Osteoblast (primary cell): Measurements from ENCODE around the gene FOXD2. TPM values are rescaled to one million over a fixed set of nuclear protein-coding genes. Genes with fewer than 3 reads are reported as not detected.

ENCODE experiments used
- DNase-seq: peaks from one replicate; pipeline ENCODE4 v3.0.0; 2011; ENCODE audit warnings: low spot score, mixed read lengths; ENCODE audit not compliant: insufficient read length; ENCODE audit errors: missing footprints
- H2AFZ ChIP-seq: 2 replicates; pipeline ENCODE4 v1.6.0; 2011; ENCODE audit warnings: mild to moderate bottlenecking, low read length
- H3K27ac ChIP-seq: 2 replicates; pipeline ENCODE4 v1.5.1; 2011; ENCODE audit warnings: mild to moderate bottlenecking, low read depth, low read length, moderate library complexity
- H3K27me3 ChIP-seq: 2 replicates; pipeline ENCODE4 v1.6.0; 2012; ENCODE audit warnings: mild to moderate bottlenecking, control low read depth, inconsistent platforms, low read length, moderate library complexity; ENCODE audit not compliant: insufficient read depth
- H3K36me3 ChIP-seq: 2 replicates; pipeline ENCODE4 v1.5.1; 2011; ENCODE audit warnings: mild to moderate bottlenecking, low read length, control low read depth, moderate library complexity; ENCODE audit not compliant: insufficient read depth
- H3K4me1 ChIP-seq: 2 replicates; pipeline ENCODE4 v1.5.1; 2011; ENCODE audit warnings: mild to moderate bottlenecking, low read length, control low read depth, moderate library complexity; ENCODE audit not compliant: insufficient read depth
- H3K4me2 ChIP-seq: 2 replicates; pipeline ENCODE4 v1.6.0; 2011; ENCODE audit warnings: mild to moderate bottlenecking, low read length; ENCODE audit not compliant: insufficient read depth
- H3K4me3 ChIP-seq: fragments of 200-600 bp; sonication (generic); 3 replicates; pipeline ENCODE4 v1.5.1; 2012; ENCODE audit warnings: mild to moderate bottlenecking, low read length, inconsistent platforms; ENCODE audit not compliant: insufficient read depth
- H3K79me2 ChIP-seq: 2 replicates; pipeline ENCODE4 v1.6.0; 2012; ENCODE audit warnings: mild to moderate bottlenecking, low read length, control low read depth, inconsistent platforms; ENCODE audit not compliant: insufficient read depth
- H3K9me3 ChIP-seq: 2 replicates; pipeline ENCODE4 v1.5.1; 2011; ENCODE audit warnings: low read depth, low read length, control low read depth
- H4K20me1 ChIP-seq: 2 replicates; pipeline ENCODE4 v1.6.0; 2012; ENCODE audit warnings: mild to moderate bottlenecking, low read length, control low read depth; ENCODE audit not compliant: insufficient read depth
- total RNA-seq: library from RNA; depleted of rRNA; stranded (reverse); fragments of >200 nt; gene quantifications from 2 replicates; pipeline ENCODE4 v1.2.3, GENCODE V29; 2012
- TF ChIP-seq, protein P1 (sequence below): IDR thresholded peaks from 2 replicates; pipeline ENCODE4 v1.5.1; 2011; ENCODE audit warnings: mild to moderate bottlenecking, low read depth, low read length, moderate library complexity; ENCODE audit errors: extremely low read depth

The FOXD2 gene
- total RNA-seq, 1 donor, result 0.72 TPM

DNA sequence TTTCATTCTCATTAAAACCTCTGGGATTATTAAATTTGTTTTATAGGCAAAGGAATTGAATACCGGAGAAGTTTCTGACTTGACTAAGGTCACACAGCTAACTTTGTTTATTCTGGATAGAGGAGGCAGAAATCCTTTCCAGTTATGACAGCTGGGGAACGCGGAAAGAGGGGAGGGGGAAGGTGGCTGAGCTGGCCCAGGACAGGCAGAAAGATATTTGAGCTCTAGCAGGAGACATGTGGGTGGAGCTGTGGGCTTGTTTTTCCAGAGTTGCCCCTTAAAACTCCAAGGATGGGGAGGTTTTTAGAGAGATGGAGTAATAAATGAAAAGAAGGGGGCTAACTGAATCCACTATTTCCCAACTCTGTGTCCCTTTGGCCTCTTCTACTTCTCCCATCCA is 27.8 kb downstream of the FOXD2 start:
- no peak for DNase-seq
- Histone ChIP-seq H4K20me1 (no peaks in the 10 kb centered on the region), H3K4me2 (no peak overlapping the region), H3K27me3 (no peaks in the 10 kb centered on the region), H3K4me3 (no peak overlapping the region), H3K36me3 (no peaks in the 10 kb centered on the region), H3K27ac (no peak overlapping the region), H3K9me3 (no peaks in the 10 kb centered on the region), H2AFZ (no peak overlapping the region), H3K79me2 (no peaks in the 10 kb centered on the region), H3K4me1 (no peaks in the 10 kb centered on the region)
- TF ChIP-seq, protein P1, sequence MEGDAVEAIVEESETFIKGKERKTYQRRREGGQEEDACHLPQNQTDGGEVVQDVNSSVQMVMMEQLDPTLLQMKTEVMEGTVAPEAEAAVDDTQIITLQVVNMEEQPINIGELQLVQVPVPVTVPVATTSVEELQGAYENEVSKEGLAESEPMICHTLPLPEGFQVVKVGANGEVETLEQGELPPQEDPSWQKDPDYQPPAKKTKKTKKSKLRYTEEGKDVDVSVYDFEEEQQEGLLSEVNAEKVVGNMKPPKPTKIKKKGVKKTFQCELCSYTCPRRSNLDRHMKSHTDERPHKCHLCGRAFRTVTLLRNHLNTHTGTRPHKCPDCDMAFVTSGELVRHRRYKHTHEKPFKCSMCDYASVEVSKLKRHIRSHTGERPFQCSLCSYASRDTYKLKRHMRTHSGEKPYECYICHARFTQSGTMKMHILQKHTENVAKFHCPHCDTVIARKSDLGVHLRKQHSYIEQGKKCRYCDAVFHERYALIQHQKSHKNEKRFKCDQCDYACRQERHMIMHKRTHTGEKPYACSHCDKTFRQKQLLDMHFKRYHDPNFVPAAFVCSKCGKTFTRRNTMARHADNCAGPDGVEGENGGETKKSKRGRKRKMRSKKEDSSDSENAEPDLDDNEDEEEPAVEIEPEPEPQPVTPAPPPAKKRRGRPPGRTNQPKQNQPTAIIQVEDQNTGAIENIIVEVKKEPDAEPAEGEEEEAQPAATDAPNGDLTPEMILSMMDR, result no peak

DNA sequence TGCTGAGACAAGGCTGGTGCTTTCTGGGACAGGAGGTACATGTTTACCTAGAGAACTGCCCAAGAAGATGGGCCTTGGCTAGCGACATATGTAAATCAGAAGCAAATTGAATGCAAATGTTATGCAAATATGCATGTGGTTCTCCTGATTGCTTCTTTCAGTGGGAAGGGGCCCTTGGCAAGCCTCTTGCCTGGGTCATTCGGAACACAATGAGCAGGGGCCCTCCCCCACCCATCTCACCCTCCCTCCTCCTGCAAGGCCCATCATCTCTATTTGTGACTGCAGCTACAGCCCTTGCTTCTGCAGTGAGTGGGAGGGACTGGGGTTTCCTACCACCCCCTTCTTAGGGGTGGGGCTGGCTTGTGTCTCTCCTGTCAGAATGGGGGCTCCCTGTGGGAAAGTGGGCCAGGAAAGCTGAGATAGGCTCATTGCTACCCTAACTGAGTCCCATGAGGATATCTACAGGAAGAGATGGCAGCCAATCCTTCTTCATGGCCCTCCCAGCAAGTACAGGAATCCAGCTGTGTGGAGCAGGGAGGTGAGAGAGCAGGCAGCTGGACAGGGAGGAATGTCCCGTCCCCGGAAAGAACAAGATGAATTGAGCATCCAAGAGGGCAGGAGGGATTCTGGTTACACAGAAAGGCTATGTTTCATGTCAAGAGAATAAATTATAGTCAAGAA is 31.0 kb downstream of the FOXD2 start:
- Histone ChIP-seq H3K27ac (no peak overlapping the region), H3K4me2 (no peak overlapping the region), H3K79me2 (no peaks in the 10 kb centered on the region), H3K27me3 (no peaks in the 10 kb centered on the region), H3K4me1 (no peaks in the 10 kb centered on the region), H3K36me3 (no peaks in the 10 kb centered on the region), H2AFZ (no peak overlapping the region), H3K9me3 (no peaks in the 10 kb centered on the region), H4K20me1 (no peaks in the 10 kb centered on the region), H3K4me3 (no peak overlapping the region)
- DNase-seq, result no peak
- TF ChIP-seq, protein P1, result no peak

- no peak overlapping the region for H3K4me3 ChIP-seq
- H3K4me1 ChIP-seq, result no peaks in the 10 kb centered on the region
- no peaks in the 10 kb centered on the region for H3K36me3 ChIP-seq
- no peak overlapping the region for H3K27ac ChIP-seq
- no peaks in the 10 kb centered on the region for H3K9me3 ChIP-seq
- no peaks in the 10 kb centered on the region for H3K27me3 ChIP-seq
- H4K20me1 ChIP-seq, result no peaks in the 10 kb centered on the region
- DNase-seq, result no peak
- H3K4me2 ChIP-seq, result no peak overlapping the region
- no peak overlapping the region for H2AFZ ChIP-seq
- TF ChIP-seq, protein P1, result no peak
- H3K79me2 ChIP-seq, result no peaks in the 10 kb centered on the region
Observed at GRCh38 chr1:47469390-47469759, 31.5 kb downstream of the FOXD2 start.

- no peaks in the 10 kb centered on the region for H4K20me1 ChIP-seq
- TF ChIP-seq, protein P1, result no peak
- H2AFZ ChIP-seq, result no peak overlapping the region
- H3K79me2 ChIP-seq, result no peaks in the 10 kb centered on the region
- no peaks in the 10 kb centered on the region for H3K9me3 ChIP-seq
- H3K4me3 ChIP-seq, result no peak overlapping the region
- no peaks in the 10 kb centered on the region for H3K27me3 ChIP-seq
- H3K36me3 ChIP-seq, result no peaks in the 10 kb centered on the region
- H3K27ac ChIP-seq, result no peak overlapping the region
- DNase-seq, result no peak
- H3K4me1 ChIP-seq, result no peaks in the 10 kb centered on the region
- no peak overlapping the region for H3K4me2 ChIP-seq
Observed at GRCh38 chr1:47469910-47470309, 32.1 kb downstream of the FOXD2 start.
